Activated CD8-positive, alpha-beta T cell treated with anti-CD3 and anti-CD28 coated beads, Interleukin-2, amount 10 ng/mL, durations not matched to agents 7 days and 5 days (primary cell): ENCODE measurements around the gene VDAC2. TPM values are rescaled to one million over a fixed set of nuclear protein-coding genes. Genes with fewer than 3 reads are reported as not detected.
"Not testable (repeated sequence)": the region's sequence is repeated elsewhere in the genome, so short reads cannot be mapped to it uniquely, and the experiment has no call there.

ENCODE experiments used
- ATAC-seq: fragments of 150-1000 bp; cut with Tn5 transposase; one replicate; pipeline ENCODE4 v1.10.0; 2021; ENCODE audit warnings: moderate library complexity
- CTCF ChIA-PET: fragments of 350-600 bp; sonication (Branson Sonifier 250); formaldehyde crosslinking; loops from one replicate; lab custom pipeline; 2021; ENCODE audit warnings: antibody characterized with exemption; lab: Charles Lee
- POLR2A ChIA-PET: fragments of 350-600 bp; sonication (Branson Sonifier 250); formaldehyde crosslinking; loops from one replicate; lab custom pipeline; 2021; ENCODE audit warnings: antibody characterized with exemption; lab: Charles Lee
- DNase-seq: peaks from one replicate; pipeline ENCODE4 v3.0.0-alpha.2; 2020
- H3K27ac Mint-ChIP-seq: one replicate; pipeline ENCODE4 v1.8.0; 2021; ENCODE audit warnings: mild to moderate bottlenecking, mixed read lengths
- H3K27me3 Mint-ChIP-seq: one replicate; pipeline ENCODE4 v1.8.0; 2021; ENCODE audit warnings: low read depth, mixed read lengths
- H3K36me3 Mint-ChIP-seq: one replicate; pipeline ENCODE4 v1.8.0; 2021; ENCODE audit warnings: low read depth, mixed read lengths
- H3K4me1 Mint-ChIP-seq: one replicate; pipeline ENCODE4 v1.8.0; 2021; ENCODE audit warnings: low read depth, mixed read lengths
- H3K4me3 Mint-ChIP-seq: one replicate; pipeline ENCODE4 v1.8.0; 2021; ENCODE audit warnings: mild to moderate bottlenecking, mixed read lengths
- H3K9me3 Mint-ChIP-seq: one replicate; pipeline ENCODE4 v1.8.0; 2022; ENCODE audit warnings: mixed read lengths; ENCODE audit not compliant: insufficient read depth
- total RNA-seq, 2 experiments: library from RNA; stranded (reverse); gene quantifications; one replicate each; pipeline ENCODE4 v1.2.3, GENCODE V29; 2021

VDAC2 gene
- total RNA-seq, 2 experiments from 2014 or later, result 152 to 159 TPM

GRCh38 chr10:75199949-75200348 is 10.6 kb upstream of the VDAC2 start:
- not testable (repeated sequence) for H3K27ac Mint-ChIP-seq, H3K27me3 Mint-ChIP-seq, H3K4me1 Mint-ChIP-seq, DNase-seq, ATAC-seq, H3K9me3 Mint-ChIP-seq, H3K36me3 Mint-ChIP-seq, H3K4me3 Mint-ChIP-seq
- ChIA-PET POLR2A (interaction anchor here (1.4 to 2.1 kb wide), 2 partner anchors 10 to 11 kb away, joined by 6 to 7 read pairs; no protein-coding TSS in a partner anchor), CTCF (interaction anchor here (1.6 to 6.6 kb wide), 3 partner anchors 11 to 36 kb away, joined by 4 to 55 read pairs (median 12); partner anchors contain the start of genes COMTD1 and VDAC2)

GRCh38 chr10:75201793-75202307 is 8.7 kb upstream of the VDAC2 start:
- DNase-seq, result no peak
- CTCF ChIA-PET, result interaction anchor here (3.2 to 6.6 kb wide), 2 partner anchors 9 to 14 kb away, joined by 12 to 55 read pairs; partner anchors contain the start of gene VDAC2
- Mint-ChIP-seq H3K4me3 (no peak overlapping the region), H3K9me3 (no peaks in the 10 kb centered on the region), H3K27ac (no peak overlapping the region), H3K4me1 (peaks cover 10% of the 10 kb centered on the region), H3K27me3 (no peaks in the 10 kb centered on the region), H3K36me3 (no peaks in the 10 kb centered on the region)
- no peak for ATAC-seq
- POLR2A ChIA-PET, result interaction anchor here (1.8 kb wide), 1 partner anchor 8 kb away, joined by 9 read pairs; the partner anchor contains the start of gene VDAC2

- H3K9me3 Mint-ChIP-seq, result no peaks in the 10 kb centered on the region
- H3K4me3 Mint-ChIP-seq, result no peak overlapping the region
- CTCF ChIA-PET, result interaction anchor here (2.9 to 3.2 kb wide), 2 partner anchors 9 to 15 kb away, joined by 12 to 14 read pairs; partner anchors contain the start of gene VDAC2
- POLR2A ChIA-PET, result interaction anchor here (1.8 kb wide), 1 partner anchor 8 kb away, joined by 9 read pairs; the partner anchor contains the start of gene VDAC2
- H3K27ac Mint-ChIP-seq, result no peak overlapping the region
- ATAC-seq (no peak), DNase-seq (no peak)
- H3K4me1 Mint-ChIP-seq, result peaks cover 11% of the 10 kb centered on the region
- H3K27me3 Mint-ChIP-seq, result no peaks in the 10 kb centered on the region
- no peaks in the 10 kb centered on the region for H3K36me3 Mint-ChIP-seq
Observed at GRCh38 chr10:75202321-75203045, 8.1 kb upstream of the VDAC2 start.

GRCh38 chr10:75203046-75203620 is 7.5 kb upstream of the VDAC2 start:
- H3K27me3 Mint-ChIP-seq, result not testable (repeated sequence)

GRCh38 chr10:75203724-75204123 is 6.9 kb upstream of the VDAC2 start:
- Mint-ChIP-seq H3K4me3 (no peak overlapping the region), H3K4me1 (peaks cover 17% of the 10 kb centered on the region), H3K27ac (no peak overlapping the region), H3K27me3 (no peaks in the 10 kb centered on the region), H3K36me3 (no peaks in the 10 kb centered on the region), H3K9me3 (no peaks in the 10 kb centered on the region)
- ChIA-PET POLR2A (no interaction called here), CTCF (interaction anchor here (0.6 to 2.9 kb wide), 3 partner anchors 16 to 809 kb away, joined by 3 to 14 read pairs (median 3); partner anchors contain the start of gene COMTD1)
- no peak for ATAC-seq
- DNase-seq, result no peak

More at GRCh38 chr10:75203046-75203620, 7.5 kb upstream of the VDAC2 start:
- H3K9me3 Mint-ChIP-seq, H3K4me3 Mint-ChIP-seq, H3K36me3 Mint-ChIP-seq, ATAC-seq, DNase-seq, H3K27ac Mint-ChIP-seq: not testable (repeated sequence)
- ChIA-PET POLR2A (interaction anchor here (1.8 kb wide), 1 partner anchor 7 kb away, joined by 9 read pairs; the partner anchor contains the start of gene VDAC2), CTCF (interaction anchor here (0.6 to 2.9 kb wide), 2 partner anchors 15 to 809 kb away, joined by 3 to 14 read pairs; no protein-coding TSS in a partner anchor)
- H3K4me1 Mint-ChIP-seq, result peaks cover 13% of the 10 kb centered on the region

- ATAC-seq (no peak), DNase-seq (no peak)
- Mint-ChIP-seq H3K4me3 (no peak overlapping the region), H3K9me3 (no peaks in the 10 kb centered on the region), H3K27ac (no peak overlapping the region), H3K36me3 (peaks cover under 1% of the 10 kb centered on the region), H3K27me3 (no peaks in the 10 kb centered on the region), H3K4me1 (peaks cover 17% of the 10 kb centered on the region)
- ChIA-PET POLR2A (interaction anchor here (1.1 kb wide), 1 partner anchor 28 kb away, joined by 4 read pairs; no protein-coding TSS in a partner anchor), CTCF (interaction anchor here (1.0 to 2.3 kb wide), 2 partner anchors 18 to 25 kb away, joined by 11 to 13 read pairs; no protein-coding TSS in a partner anchor)
Observed at GRCh38 chr10:75205908-75206307, 4.7 kb upstream of the VDAC2 start.

- ATAC-seq, H3K27me3 Mint-ChIP-seq, H3K36me3 Mint-ChIP-seq, H3K4me3 Mint-ChIP-seq, DNase-seq, H3K27ac Mint-ChIP-seq, H3K9me3 Mint-ChIP-seq: not testable (repeated sequence)
- ChIA-PET CTCF (interaction anchor here (1.0 to 7.1 kb wide), 5 partner anchors 17 to 29 kb away, joined by 3 to 58 read pairs (median 11); partner anchors contain the start of gene COMTD1), POLR2A (interaction anchor here (1.1 kb wide), 1 partner anchor 28 kb away, joined by 4 read pairs; no protein-coding TSS in a partner anchor)
- peaks cover 20% of the 10 kb centered on the region for H3K4me1 Mint-ChIP-seq
Observed at GRCh38 chr10:75206638-75207037, 4.0 kb upstream of the VDAC2 start.

GRCh38 chr10:75207079-75207856 is 3.3 kb upstream of the VDAC2 start:
- ChIA-PET CTCF (interaction anchor here (1.1 to 7.1 kb wide), 4 partner anchors 16 to 28 kb away, joined by 3 to 58 read pairs (median 7); partner anchors contain the start of gene COMTD1), POLR2A (interaction anchor here (1.2 kb wide), 1 partner anchor 96 kb away, joined by 3 read pairs; the partner anchor contains the start of gene SAMD8)
- ATAC-seq (no peak), DNase-seq (no peak)
- peaks cover 22% of the 10 kb centered on the region for H3K4me1 Mint-ChIP-seq
- H3K4me3 Mint-ChIP-seq, result no peak overlapping the region
- H3K36me3 Mint-ChIP-seq, result peaks cover 14% of the 10 kb centered on the region
- no peak overlapping the region for H3K27ac Mint-ChIP-seq
- H3K27me3 Mint-ChIP-seq, result no peaks in the 10 kb centered on the region
- H3K9me3 Mint-ChIP-seq, result no peaks in the 10 kb centered on the region

- DNase-seq, result no peak
- peaks cover 19% of the 10 kb centered on the region for H3K36me3 Mint-ChIP-seq
- no peak for ATAC-seq
- ChIA-PET POLR2A (interaction anchor here (1.2 kb wide), 1 partner anchor 96 kb away, joined by 3 read pairs; the partner anchor contains the start of gene SAMD8), CTCF (interaction anchor here (1.2 to 7.1 kb wide), 3 partner anchors 16 to 23 kb away, joined by 3 to 58 read pairs (median 11); no protein-coding TSS in a partner anchor)
- H3K4me3 Mint-ChIP-seq, result no peak overlapping the region
- no peak overlapping the region for H3K27ac Mint-ChIP-seq
- H3K4me1 Mint-ChIP-seq, result peaks cover 27% of the 10 kb centered on the region
- no peaks in the 10 kb centered on the region for H3K27me3 Mint-ChIP-seq
- H3K9me3 Mint-ChIP-seq, result no peaks in the 10 kb centered on the region
Observed at GRCh38 chr10:75207857-75208144, 2.8 kb upstream of the VDAC2 start.

- ChIA-PET CTCF (interaction anchor here (7.1 kb wide), 1 partner anchor 20 kb away, joined by 58 read pairs; no protein-coding TSS in a partner anchor), POLR2A (interaction anchor here (1.2 kb wide), 1 partner anchor 97 kb away, joined by 3 read pairs; the partner anchor contains the start of gene SAMD8)
- no peak overlapping the region for H3K4me3 Mint-ChIP-seq
- peak overlapping the region; percentile 39 for H3K27ac Mint-ChIP-seq
- no peaks in the 10 kb centered on the region for H3K9me3 Mint-ChIP-seq
- H3K36me3 Mint-ChIP-seq, result peaks cover 22% of the 10 kb centered on the region
- DNase-seq (no peak), ATAC-seq (no peak)
- no peaks in the 10 kb centered on the region for H3K27me3 Mint-ChIP-seq
- H3K4me1 Mint-ChIP-seq, result peaks cover 29% of the 10 kb centered on the region
Observed at GRCh38 chr10:75208181-75208580, 2.4 kb upstream of the VDAC2 start.
